ENCODE results near the gene ESF1. TPM values are rescaled to one million over a fixed set of nuclear protein-coding genes. Genes with fewer than 3 reads are reported as not detected.

Gene ESF1
- total RNA-seq, 1 experiment from 2014 or later, result 28.7 TPM

- TF ChIP-seq MYBL2 (CRISPR knock-in tag; IDR thresholded peaks at IDR 0.05), result no peak
These were observed 32.6 kb upstream of the ESF1 start (continued) for GRCh38 chr20:13817342-13817741.

- H3K9me3 Mint-ChIP-seq, result no peaks in the 10 kb centered on the region
- H3K27me3 Mint-ChIP-seq (ENCODE audit: low read depth), result no peaks in the 10 kb centered on the region
- DNase-seq (ENCODE audit: low spot score) (no peak), ATAC-seq (no peak)
- H3K4me3 Mint-ChIP-seq, result no peak overlapping the region
- H3K36me3 Mint-ChIP-seq, result peaks cover 35% of the 10 kb centered on the region
- H3K27ac Mint-ChIP-seq, result no peak overlapping the region
- ChIA-PET CTCF (no interaction called here), POLR2A (no interaction called here)
- TF ChIP-seq EMX1 (CRISPR knock-in tag; IDR thresholded peaks at IDR 0.05), result no peak
- no peak for TF ChIP-seq PRRX2 (CRISPR knock-in tag; IDR thresholded peaks at IDR 0.05)
- TF ChIP-seq ZBTB43 (CRISPR knock-in tag; IDR thresholded peaks at IDR 0.05), result no peak
- TF ChIP-seq SMAD4 (CRISPR knock-in tag; IDR thresholded peaks at IDR 0.05), result no peak
- TF ChIP-seq SOX15 (CRISPR knock-in tag; IDR thresholded peaks at IDR 0.05), result no peak
- no peak for TF ChIP-seq ZNF219 (CRISPR knock-in tag; IDR thresholded peaks at IDR 0.05; ENCODE audit: borderline replicate concordance)
- TF ChIP-seq E2F5 (CRISPR knock-in tag; IDR thresholded peaks at IDR 0.05), result no peak
- TF ChIP-seq GABPB1 (CRISPR knock-in tag; IDR thresholded peaks at IDR 0.05), result no peak
- TF ChIP-seq RELA (CRISPR knock-in tag; IDR thresholded peaks at IDR 0.05; ENCODE audit: borderline replicate concordance), result no peak
- no peak for TF ChIP-seq CREM (CRISPR knock-in tag; IDR thresholded peaks at IDR 0.05)
- TF ChIP-seq AFF4 (CRISPR knock-in tag; IDR thresholded peaks at IDR 0.05; ENCODE audit: borderline replicate concordance), result no peak
- TF ChIP-seq TEAD1 (CRISPR knock-in tag; IDR thresholded peaks at IDR 0.05), result no peak
- no peaks in the 10 kb centered on the region for H3K4me1 Mint-ChIP-seq
These were observed 32.0 kb upstream of the ESF1 start for GRCh38 chr20:13816757-13817156.

GRCh38 chr20:13814672-13815071 is 30.0 kb upstream of the ESF1 start:
- Mint-ChIP-seq H3K4me1 (no peaks in the 10 kb centered on the region), H3K27me3 (ENCODE audit: low read depth) (no peaks in the 10 kb centered on the region), H3K4me3 (no peak overlapping the region), H3K9me3 (no peaks in the 10 kb centered on the region), H3K36me3 (peaks cover 35% of the 10 kb centered on the region), H3K27ac (no peak overlapping the region)
- ChIA-PET CTCF (no interaction called here), POLR2A (no interaction called here)
- DNase-seq (ENCODE audit: low spot score) (no peak), ATAC-seq (no peak)
- no peak for TF ChIP-seq E2F4 (CRISPR knock-in tag; IDR thresholded peaks at IDR 0.05; ENCODE audit: borderline replicate concordance, low read depth)
- no peak for TF ChIP-seq PRDM15 (CRISPR knock-in tag; IDR thresholded peaks at IDR 0.05)
- TF ChIP-seq CBFB (CRISPR knock-in tag; IDR thresholded peaks at IDR 0.05; ENCODE audit: low read depth), result no peak
- TF ChIP-seq ETV6 (CRISPR knock-in tag; IDR thresholded peaks at IDR 0.05), result no peak
- TF ChIP-seq ZSCAN18 (CRISPR knock-in tag; IDR thresholded peaks at IDR 0.05), result no peak
- no peak for TF ChIP-seq JAZF1 (CRISPR knock-in tag; IDR thresholded peaks at IDR 0.05)
- TF ChIP-seq ATF2 (CRISPR knock-in tag; IDR thresholded peaks at IDR 0.05; ENCODE audit: borderline replicate concordance, low read depth), result no peak
- TF ChIP-seq ATF3 (CRISPR knock-in tag; conservative IDR thresholded peaks at IDR 0.05), result no peak
